HepG2 (cell line): Measurements from ENCODE around the gene MNAT1. TPM values are rescaled to one million over a fixed set of nuclear protein-coding genes. Genes with fewer than 3 reads are reported as not detected.

ENCODE experiments used
- CENPX ChIP-seq: sonication (generic); formaldehyde crosslinking; IDR thresholded peaks from 2 replicates; pipeline ENCODE4 v1.9.0; 2021; ENCODE audit warnings: mild to moderate bottlenecking, missing genetic modification reagents, moderate library complexity
- FOSL1 ChIP-seq: sonication (generic); formaldehyde crosslinking; IDR thresholded peaks from 2 replicates; pipeline ENCODE4 v1.9.0; 2021; ENCODE audit warnings: missing genetic modification reagents, borderline replicate concordance
- MAFF ChIP-seq: IDR thresholded peaks from 2 replicates; pipeline ENCODE4 v1.6.1; 2011; ENCODE audit warnings: low read depth, low read length, improper control_type of control experiment
- MED13 ChIP-seq: sonication (generic); formaldehyde crosslinking; IDR thresholded peaks from 2 replicates; pipeline ENCODE4 v1.5.0; 2020; ENCODE audit warnings: missing genetic modification reagents
- NFKBIZ ChIP-seq: IDR thresholded peaks from 2 replicates; pipeline ENCODE4 v1.6.1; 2018; ENCODE audit warnings: missing genetic modification reagents, missing compliant biosample characterization
- NR3C1 ChIP-seq: sonication (generic); formaldehyde crosslinking; IDR thresholded peaks from 2 replicates; pipeline ENCODE4 v1.4.0; 2020; ENCODE audit warnings: missing genetic modification reagents
- RCOR2 ChIP-seq: IDR thresholded peaks from 2 replicates; pipeline ENCODE4 v1.6.1; 2016; ENCODE audit warnings: missing biosample characterization, missing genetic modification reagents
- SKI ChIP-seq: fragments of 450-650 bp; IDR thresholded peaks from one replicate; pipeline ENCODE4 v1.6.1; 2018; ENCODE audit warnings: mild to moderate bottlenecking; ENCODE audit not compliant: partially characterized antibody
- UBTF ChIP-seq: sonication (generic); formaldehyde crosslinking; IDR thresholded peaks from 2 replicates; pipeline ENCODE4 v1.4.0; 2020; ENCODE audit warnings: mild to moderate bottlenecking, missing genetic modification reagents
- ZGPAT ChIP-seq: IDR thresholded peaks from 2 replicates; pipeline ENCODE4 v1.6.1; 2016; ENCODE audit warnings: mild to moderate bottlenecking
- ZNF121 ChIP-seq: sonication (generic); formaldehyde crosslinking; IDR thresholded peaks from 2 replicates; pipeline ENCODE4 v1.5.0; 2020; ENCODE audit warnings: mild to moderate bottlenecking, missing genetic modification reagents
- ZNF232 ChIP-seq: sonication (generic); formaldehyde crosslinking; IDR thresholded peaks from 2 replicates; pipeline ENCODE4 v1.4.0; 2020; ENCODE audit warnings: missing genetic modification reagents, borderline replicate concordance
- ZNF282 ChIP-seq: fragments of 450-650 bp; IDR thresholded peaks from 2 replicates; pipeline ENCODE4 v1.6.1; 2018; ENCODE audit not compliant: partially characterized antibody
- ZNF501 ChIP-seq: sonication (generic); formaldehyde crosslinking; IDR thresholded peaks from 2 replicates; pipeline ENCODE4 v1.5.1; 2020; ENCODE audit warnings: mild to moderate bottlenecking, moderate library complexity, missing genetic modification reagents
- ZNF557 ChIP-seq: sonication (generic); formaldehyde crosslinking; IDR thresholded peaks from 2 replicates; pipeline ENCODE4 v1.4.0; 2020; ENCODE audit warnings: missing genetic modification reagents
- ZNF558 ChIP-seq: sonication (generic); formaldehyde crosslinking; IDR thresholded peaks from 2 replicates; pipeline ENCODE4 v1.9.0; 2022; ENCODE audit warnings: mild to moderate bottlenecking, missing genetic modification reagents, borderline replicate concordance
- ZNF761 ChIP-seq: sonication (generic); formaldehyde crosslinking; conservative IDR thresholded peaks from 2 replicates; pipeline ENCODE4 v1.4.0; 2020; ENCODE audit warnings: mild to moderate bottlenecking, missing genetic modification reagents
- ZNF768 ChIP-seq: sonication (generic); formaldehyde crosslinking; IDR thresholded peaks from 2 replicates; pipeline ENCODE4 v1.4.0; 2020; ENCODE audit warnings: missing genetic modification reagents
- polyA plus RNA-seq, 8 experiments: library from polyadenylated mRNA; depleted of rRNA in 3 of 8; stranded (reverse) in 7 of 8; unstranded in 1 of 8; fragments of >200 nt; fragmentation: Illumina TruSeq in 4 of 8; extraction: Trizol in 4 of 8; gene quantifications; 2 replicates each; pipeline versions ENCODE4 v1.2.1 to v1.2.3, GENCODE V29; 2011 to 2016; ENCODE audit warnings: low read depth in 4 of 8, missing spikeins in 1 of 8, mixed read lengths in 1 of 8; ENCODE audit not compliant: insufficient read depth in 1 of 8
- total RNA-seq, 5 experiments: library from RNA; depleted of rRNA; stranded (reverse); fragments of >200 nt; fragmentation: Illumina TruSeq; extraction: Trizol; gene quantifications; 2 replicates each; pipeline ENCODE4 v1.2.3, GENCODE V29; 2016; ENCODE audit warnings: low read depth in 1 of 5
- TF ChIP-seq, protein P1 (sequence below): sonication (generic); formaldehyde crosslinking; IDR thresholded peaks from 2 replicates; pipeline ENCODE4 v1.5.0; 2020; ENCODE audit warnings: missing genetic modification reagents, mild to moderate bottlenecking, borderline replicate concordance
- TF ChIP-seq, protein P2 (sequence below): sonication (generic); formaldehyde crosslinking; IDR thresholded peaks from 2 replicates; pipeline ENCODE4 v1.9.0; 2022; ENCODE audit warnings: missing genetic modification reagents, mild to moderate bottlenecking, borderline replicate concordance
- TF ChIP-seq, protein P3 (sequence below): sonication (generic); formaldehyde crosslinking; IDR thresholded peaks from 2 replicates; pipeline ENCODE4 v1.8.1; 2023; ENCODE audit warnings: mild to moderate bottlenecking, moderate library complexity, missing genetic modification reagents
- TF ChIP-seq, protein P4 (sequence below): sonication (generic); formaldehyde crosslinking; IDR thresholded peaks from 2 replicates; pipeline ENCODE4 v1.8.0; 2022; ENCODE audit warnings: missing genetic modification reagents, mild to moderate bottlenecking, inconsistent platforms, borderline replicate concordance

MNAT1 gene
- total and polyA plus RNA-seq, 2 of the 13 experiments (the other 11 are each of a cell fraction or from before 2014, with no cell fraction given), result 49.2 to 94.8 TPM

DNA sequence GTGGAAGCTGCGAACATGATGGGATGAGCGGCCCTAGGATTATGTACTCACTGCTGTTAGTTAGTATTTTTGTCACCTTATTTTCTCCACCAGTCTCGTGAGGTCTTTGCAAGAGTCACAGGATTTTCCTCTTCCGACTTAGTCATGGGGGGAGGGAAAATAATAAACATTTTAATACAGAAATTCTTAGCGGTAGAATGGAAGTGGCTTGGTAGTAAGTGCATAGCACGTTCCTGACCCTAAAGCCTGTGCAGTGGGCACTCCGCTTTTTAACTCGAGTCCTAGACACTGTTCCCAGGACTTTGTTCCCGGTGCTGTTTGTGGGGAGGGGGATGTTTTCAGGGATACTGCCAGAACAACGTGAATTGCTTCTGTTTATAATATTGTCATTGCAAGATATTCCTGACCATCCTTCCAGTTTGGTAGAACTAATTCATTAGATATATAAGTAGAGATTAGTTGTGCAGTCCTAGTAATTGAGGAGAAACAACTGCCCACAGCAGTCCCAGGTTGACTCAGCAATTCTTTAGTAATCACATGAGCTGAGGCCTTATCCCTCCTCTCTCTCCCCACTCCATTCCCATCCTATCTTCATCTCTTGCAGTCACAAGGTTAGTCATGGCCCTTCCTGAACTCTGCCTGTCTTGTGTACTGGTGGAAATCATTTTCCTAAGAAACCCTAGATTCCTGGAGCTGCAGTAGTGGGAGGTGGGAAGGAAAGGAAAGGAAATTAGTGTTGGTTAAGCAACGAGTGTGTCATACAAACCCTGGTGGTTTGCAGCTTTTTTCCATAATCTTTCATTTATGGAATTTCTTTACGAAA, 247.3 kb downstream of the MNAT1 start (continued):
- TF ChIP-seq UBTF (CRISPR knock-in tag), result no peak
- peak; percentile 83 for TF ChIP-seq MAFF
- no peak for TF ChIP-seq ZNF501 (CRISPR knock-in tag)
- no peak for TF ChIP-seq NFKBIZ (CRISPR knock-in tag)
- TF ChIP-seq, protein P1, sequence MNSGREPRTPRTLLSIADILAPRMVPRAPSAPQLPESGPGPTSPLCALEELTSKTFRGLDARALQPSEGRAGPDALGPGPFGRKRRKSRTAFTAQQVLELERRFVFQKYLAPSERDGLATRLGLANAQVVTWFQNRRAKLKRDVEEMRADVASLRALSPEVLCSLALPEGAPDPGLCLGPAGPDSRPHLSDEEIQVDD (CRISPR knock-in tag), result no peak
- no peak for TF ChIP-seq FOSL1
- TF ChIP-seq, protein P2, sequence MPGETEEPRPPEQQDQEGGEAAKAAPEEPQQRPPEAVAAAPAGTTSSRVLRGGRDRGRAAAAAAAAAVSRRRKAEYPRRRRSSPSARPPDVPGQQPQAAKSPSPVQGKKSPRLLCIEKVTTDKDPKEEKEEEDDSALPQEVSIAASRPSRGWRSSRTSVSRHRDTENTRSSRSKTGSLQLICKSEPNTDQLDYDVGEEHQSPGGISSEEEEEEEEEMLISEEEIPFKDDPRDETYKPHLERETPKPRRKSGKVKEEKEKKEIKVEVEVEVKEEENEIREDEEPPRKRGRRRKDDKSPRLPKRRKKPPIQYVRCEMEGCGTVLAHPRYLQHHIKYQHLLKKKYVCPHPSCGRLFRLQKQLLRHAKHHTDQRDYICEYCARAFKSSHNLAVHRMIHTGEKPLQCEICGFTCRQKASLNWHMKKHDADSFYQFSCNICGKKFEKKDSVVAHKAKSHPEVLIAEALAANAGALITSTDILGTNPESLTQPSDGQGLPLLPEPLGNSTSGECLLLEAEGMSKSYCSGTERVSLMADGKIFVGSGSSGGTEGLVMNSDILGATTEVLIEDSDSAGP (CRISPR knock-in tag), result no peak
- no peak for TF ChIP-seq ZNF761 (CRISPR knock-in tag)
- no peak for TF ChIP-seq NR3C1
- TF ChIP-seq ZNF282, result no peak
- TF ChIP-seq ZNF557 (CRISPR knock-in tag), result no peak
- TF ChIP-seq ZNF232 (CRISPR knock-in tag), result no peak
- TF ChIP-seq, protein P3, sequence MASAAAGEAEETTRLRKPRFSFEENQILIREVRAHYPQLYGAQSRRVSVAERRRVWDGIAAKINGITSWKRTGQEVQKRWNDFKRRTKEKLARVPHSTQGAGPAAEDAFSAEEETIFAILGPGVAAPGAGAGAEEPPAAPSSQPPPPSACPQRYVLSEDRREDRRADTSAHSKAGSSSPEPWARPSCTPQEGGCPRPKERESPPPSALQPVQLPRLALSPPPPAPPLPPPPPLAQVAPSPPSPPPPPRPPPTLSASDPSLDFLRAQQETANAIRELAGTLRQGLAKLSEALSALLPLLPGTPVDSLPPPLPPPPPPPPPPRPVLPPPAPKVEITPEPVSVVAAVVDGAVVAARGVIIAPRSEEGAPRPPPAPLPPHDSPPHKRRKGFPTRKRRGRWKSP (CRISPR knock-in tag), result no peak
- TF ChIP-seq ZNF121, result no peak
- no peak for TF ChIP-seq MED13 (CRISPR knock-in tag)
- TF ChIP-seq, protein P4, sequence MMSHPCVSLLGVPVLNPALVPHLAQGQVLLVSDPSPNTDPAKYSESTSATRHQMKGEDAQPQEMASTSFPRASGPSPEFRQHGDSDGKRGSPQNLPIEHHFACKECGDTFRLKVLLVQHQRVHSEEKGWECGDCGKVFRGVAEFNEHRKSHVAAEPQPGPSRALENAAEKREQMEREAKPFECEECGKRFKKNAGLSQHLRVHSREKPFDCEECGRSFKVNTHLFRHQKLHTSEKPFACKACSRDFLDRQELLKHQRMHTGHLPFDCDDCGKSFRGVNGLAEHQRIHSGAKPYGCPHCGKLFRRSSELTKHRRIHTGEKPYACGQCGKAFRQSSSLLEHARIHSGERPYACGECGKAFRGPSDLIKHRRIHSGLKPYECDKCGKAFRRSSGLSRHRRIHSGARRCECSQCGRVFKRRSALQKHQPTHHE (CRISPR knock-in tag), result 0 out of 2 replicates have a peak, but pooled peaks have one; percentile 11
- TF ChIP-seq ZNF768, result no peak
- no peak for TF ChIP-seq RCOR2 (CRISPR knock-in tag)
- no peak for TF ChIP-seq CENPX (CRISPR knock-in tag)
- no peak for TF ChIP-seq ZGPAT (CRISPR knock-in tag)
- TF ChIP-seq ZNF558 (CRISPR knock-in tag), result peak; percentile 14; the same call in 1 of the 2 replicates
- TF ChIP-seq SKI, result no peak
